Mucosa of stomach (tissue), 1 donor: ENCODE measurements around the gene FMN1.

Source experiments
- H3K27me3 ChIP-seq: one replicate; pipeline ENCODE4 v1.7.0; 2013; ENCODE audit warnings: mild to moderate bottlenecking, low read length; ENCODE audit not compliant: control insufficient read depth, insufficient read depth
- H3K36me3 ChIP-seq: one replicate; pipeline ENCODE4 v1.7.0; 2013; ENCODE audit warnings: low read length; ENCODE audit not compliant: control insufficient read depth, insufficient read depth
- H3K4me1 ChIP-seq: one replicate; pipeline ENCODE4 v1.7.0; 2013; ENCODE audit warnings: mild to moderate bottlenecking, low read length; ENCODE audit not compliant: control insufficient read depth, insufficient read depth
- H3K4me3 ChIP-seq: one replicate; pipeline ENCODE4 v1.7.0; 2013; ENCODE audit warnings: low read length
- H3K9ac ChIP-seq: one replicate; pipeline ENCODE4 v1.7.0; 2013; ENCODE audit warnings: mild to moderate bottlenecking, low read length, moderate library complexity
- H3K9me3 ChIP-seq: one replicate; pipeline ENCODE4 v1.7.0; 2013; ENCODE audit warnings: mild to moderate bottlenecking, low read length, moderate library complexity; ENCODE audit not compliant: control insufficient read depth
- donor health status: Pancreatic carcinoma.

FMN1 gene

GRCh38 chr15:32872621-32873283 is 321.8 kb downstream of the FMN1 start:
- Histone ChIP-seq H3K9ac (no peak overlapping the region), H3K4me1 (peaks cover 8% of the 10 kb centered on the region), H3K9me3 (no peaks in the 10 kb centered on the region), H3K36me3 (peaks cover 6% of the 10 kb centered on the region), H3K4me3 (no peak overlapping the region), H3K27me3 (no peaks in the 10 kb centered on the region)

DNA sequence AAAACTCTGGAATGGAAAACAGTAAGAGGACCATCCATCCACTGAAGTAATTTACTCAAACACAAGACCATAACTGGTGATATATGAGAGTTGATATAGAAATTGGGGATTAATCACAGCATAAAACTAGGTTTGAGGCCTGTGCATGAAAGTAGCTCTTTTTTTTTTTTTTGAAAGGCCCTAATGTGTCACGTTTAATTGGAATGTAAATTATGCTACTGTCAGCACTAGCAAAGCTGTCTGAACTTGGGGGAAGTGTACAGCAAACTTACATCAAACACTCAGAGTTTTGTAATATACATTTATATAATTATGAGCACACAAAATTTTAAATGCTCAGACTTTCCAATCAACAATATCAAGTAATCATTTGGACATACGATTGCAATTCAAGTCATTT is 322.6 kb downstream of the FMN1 start:
- no peak overlapping the region for H3K9ac ChIP-seq
- no peaks in the 10 kb centered on the region for H3K9me3 ChIP-seq
- H3K4me3 ChIP-seq: no peak overlapping the region
- H3K27me3 ChIP-seq: no peaks in the 10 kb centered on the region
- peaks cover 6% of the 10 kb centered on the region for H3K36me3 ChIP-seq
- peaks cover 10% of the 10 kb centered on the region for H3K4me1 ChIP-seq

GRCh38 chr15:32870240-32871033 is 324.1 kb downstream of the FMN1 start:
- no peak overlapping the region for H3K9ac ChIP-seq
- no peaks in the 10 kb centered on the region for H3K27me3 ChIP-seq

DNA sequence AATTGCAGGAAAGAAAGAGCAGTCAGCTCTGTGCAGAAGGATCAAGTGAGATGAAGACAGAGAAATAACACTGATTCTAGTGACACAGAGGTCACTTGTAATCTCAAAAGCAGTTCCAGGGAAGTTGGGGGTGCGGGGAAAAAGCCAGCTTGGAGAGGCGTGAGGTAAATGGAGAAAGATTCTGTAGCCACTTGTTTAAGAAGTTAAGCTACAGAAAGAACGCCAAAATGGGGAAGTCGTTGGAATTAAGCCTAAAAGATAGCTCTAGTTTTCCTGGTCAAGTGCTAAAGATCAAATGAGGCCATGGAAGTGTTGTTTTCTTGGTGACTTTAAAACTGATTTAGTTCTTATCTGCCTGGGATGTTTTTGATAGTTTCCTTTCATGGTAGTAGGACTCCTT is 324.7 kb downstream of the FMN1 start:
- Histone ChIP-seq H3K9ac (no peak overlapping the region), H3K36me3 (peaks cover 6% of the 10 kb centered on the region), H3K4me3 (no peak overlapping the region), H3K9me3 (no peaks in the 10 kb centered on the region), H3K4me1 (peaks cover 8% of the 10 kb centered on the region), H3K27me3 (no peaks in the 10 kb centered on the region)

More at GRCh38 chr15:32870240-32871033, 324.1 kb downstream of the FMN1 start:
- peaks cover 14% of the 10 kb centered on the region for H3K4me1 ChIP-seq
- H3K36me3 ChIP-seq: peaks cover 6% of the 10 kb centered on the region
- no peaks in the 10 kb centered on the region for H3K9me3 ChIP-seq
- no peak overlapping the region for H3K4me3 ChIP-seq

- Histone ChIP-seq H3K27me3 (no peaks in the 10 kb centered on the region), H3K9ac (no peak overlapping the region), H3K4me1 (peaks cover 6% of the 10 kb centered on the region), H3K4me3 (no peak overlapping the region), H3K9me3 (no peaks in the 10 kb centered on the region), H3K36me3 (peaks cover 6% of the 10 kb centered on the region)
Observed at GRCh38 chr15:32867313-32867626, 327.2 kb downstream of the FMN1 start.

DNA sequence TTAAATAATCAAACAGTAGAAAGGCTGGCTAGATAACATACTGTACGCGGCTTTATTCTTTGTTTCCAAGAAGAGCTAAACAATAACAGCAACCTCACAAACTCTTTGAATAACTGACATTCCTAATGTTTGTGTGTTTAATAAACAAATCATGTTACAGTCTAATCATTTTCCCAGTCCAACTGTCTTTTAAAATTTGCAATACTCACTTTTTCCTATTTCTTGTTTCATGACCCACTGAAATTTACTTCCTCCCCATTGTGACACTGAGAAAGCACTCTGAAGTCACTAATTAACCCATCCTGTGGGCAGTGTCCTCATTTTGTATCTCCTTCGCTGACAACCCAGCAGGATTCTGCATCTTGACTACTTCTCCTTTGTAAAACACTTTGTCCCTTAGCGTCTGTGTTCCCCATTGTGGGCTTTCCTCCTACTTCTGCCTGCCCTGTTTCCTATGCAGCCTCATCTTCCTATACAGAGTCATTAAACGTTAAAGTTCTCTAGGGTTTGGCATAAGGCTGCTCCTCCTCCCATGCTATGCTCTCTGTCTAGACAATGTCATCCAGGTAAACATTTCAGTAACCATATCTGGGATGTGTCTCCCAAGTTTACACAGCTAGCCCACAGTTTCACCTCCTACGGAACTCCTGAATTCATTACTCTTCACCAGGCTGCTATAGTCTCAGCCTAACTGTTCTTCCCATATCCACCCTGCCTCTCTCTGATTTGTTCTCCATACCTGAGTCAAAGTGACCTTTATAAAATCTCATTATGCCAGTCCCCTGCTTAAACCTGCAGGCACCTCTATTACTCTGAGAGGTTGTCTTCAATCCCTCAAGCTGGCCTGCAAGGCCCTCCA is 327.8 kb downstream of the FMN1 start:
- no peaks in the 10 kb centered on the region for H3K9me3 ChIP-seq
- H3K27me3 ChIP-seq: no peaks in the 10 kb centered on the region
- peaks cover 6% of the 10 kb centered on the region for H3K4me1 ChIP-seq
- H3K9ac ChIP-seq: no peak overlapping the region
- H3K4me3 ChIP-seq: no peak overlapping the region
- H3K36me3 ChIP-seq: peaks cover 6% of the 10 kb centered on the region

- H3K4me1 ChIP-seq: peaks cover 6% of the 10 kb centered on the region
- H3K36me3 ChIP-seq: peaks cover 6% of the 10 kb centered on the region
- H3K4me3 ChIP-seq: no peak overlapping the region
- H3K27me3 ChIP-seq: no peaks in the 10 kb centered on the region
- no peaks in the 10 kb centered on the region for H3K9me3 ChIP-seq
- no peak overlapping the region for H3K9ac ChIP-seq
Observed at GRCh38 chr15:32864841-32865240, 329.7 kb downstream of the FMN1 start.

DNA sequence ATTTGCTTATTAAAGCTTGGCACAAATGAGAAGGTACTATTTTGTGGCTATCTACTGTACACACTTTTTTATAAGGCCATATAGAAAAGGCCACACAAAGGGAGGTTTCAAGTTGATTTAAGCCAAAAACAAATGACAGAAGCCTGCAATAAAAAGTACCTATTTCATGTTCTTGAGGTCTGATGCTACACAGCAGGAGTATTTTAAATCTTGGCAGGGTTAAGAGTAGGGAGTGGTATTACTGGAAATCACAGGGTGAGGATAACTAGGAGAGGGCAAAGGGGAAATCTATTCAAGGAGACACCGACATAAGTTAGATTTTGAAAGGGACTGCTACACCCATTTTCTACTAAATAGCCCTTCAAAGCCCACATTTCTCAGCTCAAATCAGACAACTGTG is 330.5 kb downstream of the FMN1 start:
- peaks cover 6% of the 10 kb centered on the region for H3K4me1 ChIP-seq
- H3K36me3 ChIP-seq: peaks cover 4% of the 10 kb centered on the region
- H3K27me3 ChIP-seq: no peaks in the 10 kb centered on the region
- H3K9me3 ChIP-seq: no peaks in the 10 kb centered on the region
- H3K9ac ChIP-seq: no peak overlapping the region
- H3K4me3 ChIP-seq: no peak overlapping the region

DNA sequence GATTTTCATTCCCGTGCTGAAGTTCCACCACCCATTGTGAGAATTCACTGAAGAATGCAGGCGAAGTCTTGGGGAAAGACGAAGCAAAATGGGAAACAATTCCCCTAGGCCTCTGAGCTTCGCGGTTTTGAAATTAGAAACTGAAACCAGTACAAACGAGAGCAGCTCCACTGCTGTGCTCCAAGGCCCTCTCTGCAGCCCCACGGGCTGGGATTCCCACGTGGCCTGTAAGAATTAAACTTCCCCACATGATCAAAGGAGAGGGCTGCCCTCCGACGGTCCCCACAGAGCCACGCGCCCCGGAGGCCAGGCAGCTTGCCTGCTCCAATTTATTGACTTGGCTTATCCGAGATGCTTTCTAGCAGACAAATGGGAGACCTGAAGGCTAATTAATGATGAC is 332.8 kb downstream of the FMN1 start:
- Histone ChIP-seq H3K36me3 (no peaks in the 10 kb centered on the region), H3K9ac (no peak overlapping the region), H3K27me3 (no peaks in the 10 kb centered on the region), H3K4me1 (peaks cover 3% of the 10 kb centered on the region), H3K4me3 (no peak overlapping the region), H3K9me3 (no peaks in the 10 kb centered on the region)

DNA sequence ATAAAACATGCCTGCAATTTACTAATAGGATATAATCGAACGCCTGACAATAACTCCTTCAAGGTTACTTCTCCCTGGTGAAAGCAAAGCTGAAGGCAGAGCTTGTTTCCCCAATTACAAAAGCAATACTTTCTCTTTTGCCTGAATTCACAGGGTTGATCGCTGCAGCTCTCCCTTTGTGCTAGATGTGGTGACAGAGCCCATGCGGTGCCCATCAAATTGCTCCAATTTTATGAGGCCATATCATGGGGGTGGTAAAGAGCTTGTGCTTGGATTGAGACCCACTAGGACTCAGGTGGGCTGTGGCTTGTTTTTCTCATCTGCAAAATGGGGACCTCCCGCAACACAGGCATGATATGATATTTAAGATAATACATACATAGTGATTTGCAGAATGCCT is 333.3 kb downstream of the FMN1 start:
- Histone ChIP-seq H3K27me3 (no peaks in the 10 kb centered on the region), H3K9ac (no peak overlapping the region), H3K4me3 (no peak overlapping the region), H3K9me3 (no peaks in the 10 kb centered on the region), H3K4me1 (no peaks in the 10 kb centered on the region), H3K36me3 (no peaks in the 10 kb centered on the region)

GRCh38 chr15:32859996-32860395 is 334.5 kb downstream of the FMN1 start:
- no peaks in the 10 kb centered on the region for H3K9me3 ChIP-seq
- no peaks in the 10 kb centered on the region for H3K27me3 ChIP-seq
- no peaks in the 10 kb centered on the region for H3K36me3 ChIP-seq
- H3K4me1 ChIP-seq: no peaks in the 10 kb centered on the region
- no peak overlapping the region for H3K4me3 ChIP-seq
- H3K9ac ChIP-seq: no peak overlapping the region

DNA sequence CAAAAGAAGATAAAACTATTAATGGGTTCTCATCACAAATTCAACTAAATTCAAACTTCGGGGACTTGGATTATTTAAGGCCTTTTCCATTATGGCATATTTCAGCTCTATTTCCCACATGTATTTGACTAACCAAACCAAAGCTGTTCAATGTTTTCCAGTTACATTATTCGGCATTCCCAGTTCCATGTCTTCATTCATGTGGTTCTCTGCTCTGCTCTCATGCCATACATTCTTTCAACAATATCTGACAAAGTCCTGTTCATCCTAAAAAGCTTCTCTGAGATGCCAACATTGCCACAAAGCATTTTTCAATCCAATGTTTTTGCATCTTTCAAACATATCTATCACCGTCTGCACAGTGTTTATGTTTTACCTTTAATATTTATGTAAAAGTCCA is 335.3 kb downstream of the FMN1 start:
- no peaks in the 10 kb centered on the region for H3K27me3 ChIP-seq
- H3K9me3 ChIP-seq: no peaks in the 10 kb centered on the region
- H3K9ac ChIP-seq: no peak overlapping the region
- H3K36me3 ChIP-seq: no peaks in the 10 kb centered on the region
- no peak overlapping the region for H3K4me3 ChIP-seq
- no peaks in the 10 kb centered on the region for H3K4me1 ChIP-seq
